IPS DF 4.7 (cell line): Measurements from ENCODE around the gene KIF13A.
"Not testable (repeated sequence)": the region's sequence is repeated elsewhere in the genome, so short reads cannot be mapped to it uniquely, and the experiment has no call there.

Experiments used
- DNase-seq: peaks from one replicate; pipeline ENCODE4 v3.0.0-alpha.2; 2013; ENCODE audit warnings: low spot score; ENCODE audit errors: extremely low read depth

KIF13A gene

GRCh38 chr6:17871189-17871519 lies 116.3 kb downstream of the KIF13A start:
- no peak for DNase-seq

- no peak for DNase-seq
These were observed 116.9 kb downstream of the KIF13A start for GRCh38 chr6:17870300-17871188.

- no peak for DNase-seq
These were observed 117.7 kb downstream of the KIF13A start for GRCh38 chr6:17869753-17870050.

GRCh38 chr6:17869010-17869752 lies 118.3 kb downstream of the KIF13A start:
- no peak for DNase-seq

- DNase-seq: no peak
These were observed 119.6 kb downstream of the KIF13A start for GRCh38 chr6:17867880-17868279.

GRCh38 chr6:17866876-17867444 lies 120.5 kb downstream of the KIF13A start:
- DNase-seq: no peak

GRCh38 chr6:17865798-17866725 lies 121.4 kb downstream of the KIF13A start:
- no peak for DNase-seq

- no peak for DNase-seq
These were observed 122.2 kb downstream of the KIF13A start for GRCh38 chr6:17865243-17865642.

- no peak for DNase-seq
These were observed 123.3 kb downstream of the KIF13A start for GRCh38 chr6:17863901-17864754.

GRCh38 chr6:17861361-17861760 lies 126.1 kb downstream of the KIF13A start:
- no peak for DNase-seq

- DNase-seq: no peak
These were observed 127.6 kb downstream of the KIF13A start for GRCh38 chr6:17859846-17860245.

GRCh38 chr6:17858584-17858983 lies 128.9 kb downstream of the KIF13A start:
- DNase-seq: no peak

GRCh38 chr6:17857188-17857587 lies 130.2 kb downstream of the KIF13A start:
- DNase-seq: not testable (repeated sequence)

- no peak for DNase-seq
These were observed 131.1 kb downstream of the KIF13A start for GRCh38 chr6:17856306-17856705.

- DNase-seq: no peak
These were observed 132.1 kb downstream of the KIF13A start for GRCh38 chr6:17855381-17855780.

GRCh38 chr6:17853533-17853932 lies 133.9 kb downstream of the KIF13A start:
- no peak for DNase-seq

GRCh38 chr6:17851720-17852161 lies 135.7 kb downstream of the KIF13A start:
- no peak for DNase-seq

- no peak for DNase-seq
These were observed 136.3 kb downstream of the KIF13A start for GRCh38 chr6:17851001-17851719.

GRCh38 chr6:17850281-17850680 lies 137.2 kb downstream of the KIF13A start:
- DNase-seq: no peak
